ENCODE results near the gene WDR5B.
"Not testable (repeated sequence)": the region's sequence is repeated elsewhere in the genome, so short reads cannot be mapped to it uniquely, and the experiment has no call there.

Gene WDR5B

DNA sequence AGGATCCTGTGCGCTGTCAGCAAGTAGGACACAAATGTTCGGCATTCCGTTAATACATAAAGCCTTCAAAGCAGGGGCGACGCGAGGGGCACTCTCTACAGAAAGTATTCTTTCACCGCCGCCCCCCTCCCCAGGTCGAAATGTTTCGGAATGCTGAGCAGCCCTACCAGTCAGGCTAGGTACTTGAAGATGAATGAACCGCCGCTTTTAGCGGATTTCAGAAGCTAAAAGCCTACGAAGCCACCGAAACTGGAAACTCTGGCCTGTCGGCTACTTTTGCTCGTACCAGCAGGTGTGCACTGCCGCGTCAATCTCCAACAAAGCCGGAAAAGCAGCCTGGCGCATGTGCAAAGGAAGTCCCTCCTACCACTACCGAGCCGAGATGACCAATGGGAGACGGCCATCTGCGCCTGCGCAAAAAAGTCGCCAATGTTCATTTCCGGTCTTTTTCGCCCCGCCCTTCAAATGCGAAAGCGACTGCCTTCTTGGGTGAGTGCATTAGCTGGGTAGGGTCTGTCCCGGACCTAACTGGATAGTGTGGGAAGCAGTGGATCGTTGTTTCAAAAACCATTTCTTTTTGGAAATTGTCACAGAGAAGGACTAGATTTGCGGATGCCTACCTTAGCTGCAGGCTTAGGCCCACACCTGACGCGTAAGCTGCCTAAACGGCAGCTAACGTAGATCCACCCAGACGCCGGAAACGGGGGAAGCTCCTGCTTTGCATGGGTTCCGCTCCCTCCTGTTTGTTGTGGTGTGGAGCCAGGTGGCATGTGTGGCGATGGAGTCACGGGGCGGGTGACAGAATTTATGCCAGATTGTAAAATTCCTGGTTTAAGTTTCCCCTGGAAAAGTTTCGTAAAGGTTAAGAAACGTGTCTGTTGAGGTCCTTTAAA lies at the start of gene WDR5B:
Gene WDR5B (minus strand): TSS at position 301 of the 893 bp plus-strand sequence. CDS start 534 bp downstream, outside the sequence.
- DNase-seq, result no peak

DNA sequence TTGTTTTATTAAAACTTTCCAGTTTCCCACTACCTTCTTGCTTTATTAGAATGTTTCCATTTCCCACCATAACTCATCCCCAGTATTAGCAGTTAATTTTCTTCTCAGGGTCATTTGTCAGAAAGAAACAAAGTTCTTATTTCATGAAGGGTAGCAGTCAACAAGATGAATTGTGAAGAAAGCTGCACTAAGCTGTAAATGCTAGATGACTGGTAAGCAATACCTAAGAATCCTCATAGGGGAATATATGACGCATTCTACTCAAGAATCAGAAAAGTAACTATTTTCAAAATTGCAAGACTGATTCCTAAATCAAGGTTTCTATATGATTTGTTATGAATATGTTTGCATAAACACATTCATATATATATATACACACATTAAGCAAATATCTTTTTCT lies 48.8 kb upstream of the WDR5B start:
- DNase-seq, result no peak

DNA sequence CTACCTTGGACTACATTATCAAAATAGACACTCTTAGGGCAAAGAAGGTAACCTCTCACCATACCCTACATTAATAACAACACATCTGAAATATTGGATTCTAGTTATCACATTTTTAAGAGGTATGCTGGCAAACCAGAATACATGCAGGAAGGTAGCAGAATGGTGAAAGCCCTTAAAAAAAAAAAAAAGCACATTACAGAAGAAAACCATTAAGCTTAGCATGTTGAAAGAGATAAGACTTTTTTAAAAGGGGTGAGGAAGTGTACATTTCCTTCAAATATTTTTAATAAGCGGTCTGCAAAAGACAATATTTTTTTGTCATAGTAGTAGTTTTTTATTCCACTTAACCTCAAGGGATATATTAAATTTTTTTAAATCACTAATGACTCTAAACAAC lies 46.5 kb upstream of the WDR5B start:
- no peak for DNase-seq

DNA sequence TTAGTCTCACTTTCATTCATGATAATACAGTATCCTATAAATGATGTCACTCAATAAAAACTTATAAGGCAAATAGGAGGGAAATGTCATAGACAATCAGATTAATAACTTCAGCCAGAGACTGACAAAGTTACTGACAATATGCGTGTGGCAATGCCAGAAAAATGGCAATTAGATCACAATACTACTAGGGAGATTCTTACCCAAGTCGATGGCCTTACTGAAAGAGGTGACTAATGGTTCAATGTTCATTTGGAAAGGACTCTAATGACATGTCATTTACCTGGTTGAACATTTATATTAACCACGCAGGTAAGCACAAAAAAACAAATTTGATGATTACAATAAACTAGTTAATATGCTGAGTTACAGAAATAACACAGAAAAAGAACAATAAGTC lies 45.9 kb upstream of the WDR5B start:
- DNase-seq, result no peak

DNA sequence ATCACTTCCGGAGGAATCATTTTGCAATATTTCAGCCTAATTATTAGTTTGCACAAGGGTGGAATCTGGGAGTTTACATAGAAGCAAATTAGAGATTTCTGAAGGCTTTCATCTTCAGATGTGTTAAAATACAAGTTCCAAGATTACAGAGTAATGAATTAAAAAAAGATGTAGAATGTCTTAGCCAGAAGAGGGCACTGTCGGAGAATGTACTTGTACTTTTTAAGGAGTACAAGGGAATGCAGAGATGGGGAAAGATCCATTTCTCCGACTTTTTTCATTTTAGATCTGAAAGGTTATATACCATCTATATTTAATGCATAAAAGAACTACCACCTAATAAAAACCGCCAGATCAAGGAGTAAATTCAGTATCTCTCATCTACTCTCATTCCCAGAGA lies 43.1 kb upstream of the WDR5B start:
- DNase-seq, result peak; percentile 5

DNA sequence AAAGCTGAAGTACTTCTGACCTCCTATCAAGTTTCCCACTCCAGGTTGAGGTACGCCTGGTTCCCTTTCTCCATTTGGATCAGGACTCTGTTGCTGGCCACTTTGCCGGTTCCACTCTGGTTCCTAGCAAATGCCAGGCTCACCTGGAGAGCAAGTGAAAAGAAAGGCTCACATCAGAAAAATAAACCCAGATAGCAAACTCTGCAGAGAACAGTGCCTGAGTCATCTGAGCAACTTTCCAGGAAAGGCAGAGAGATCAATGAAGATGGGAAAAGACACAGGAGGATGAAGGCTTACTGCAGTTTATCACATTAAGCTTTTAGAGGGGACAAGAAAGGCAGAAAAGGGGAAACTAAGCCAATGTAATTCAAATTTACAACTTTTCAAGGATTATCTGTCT lies 41.8 kb upstream of the WDR5B start:
- DNase-seq, result no peak

DNA sequence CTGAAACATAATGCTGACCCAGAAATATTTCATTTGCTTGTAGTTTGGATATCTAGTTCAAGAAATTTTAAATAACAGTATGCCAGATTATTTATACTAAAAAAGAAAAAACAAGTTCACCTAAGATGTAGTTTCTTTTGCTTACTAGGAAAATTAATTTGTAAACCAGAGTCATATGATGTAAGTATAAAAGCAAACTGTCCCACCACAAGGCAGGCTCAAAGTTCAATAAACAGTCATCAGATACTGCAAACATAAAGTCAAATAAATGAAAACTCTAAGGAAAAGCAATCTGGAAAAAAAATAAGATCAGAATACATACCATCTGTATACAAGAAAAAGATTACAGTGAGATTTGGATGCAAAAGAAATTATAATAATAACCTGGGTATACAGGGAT lies 40.2 kb upstream of the WDR5B start:
- DNase-seq, result no peak

DNA sequence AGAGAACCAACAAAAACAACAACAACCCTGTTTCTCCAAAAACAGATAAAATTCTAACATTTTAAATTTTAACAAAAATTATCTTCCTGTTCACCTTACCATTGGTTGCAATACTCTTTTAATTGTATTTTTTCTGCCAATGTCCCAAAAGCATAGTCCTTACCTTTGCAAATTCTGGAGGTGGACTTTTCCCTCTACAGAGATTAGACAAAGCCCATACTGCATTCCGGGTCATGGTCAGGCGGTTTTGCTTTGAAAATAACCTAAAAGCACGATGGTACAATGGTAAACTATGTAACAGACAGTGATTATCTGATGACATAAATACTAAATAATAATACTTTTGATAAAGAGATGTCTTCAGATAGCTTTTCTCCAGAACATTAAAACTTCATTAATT lies 35.5 kb upstream of the WDR5B start:
- no peak for DNase-seq

DNA sequence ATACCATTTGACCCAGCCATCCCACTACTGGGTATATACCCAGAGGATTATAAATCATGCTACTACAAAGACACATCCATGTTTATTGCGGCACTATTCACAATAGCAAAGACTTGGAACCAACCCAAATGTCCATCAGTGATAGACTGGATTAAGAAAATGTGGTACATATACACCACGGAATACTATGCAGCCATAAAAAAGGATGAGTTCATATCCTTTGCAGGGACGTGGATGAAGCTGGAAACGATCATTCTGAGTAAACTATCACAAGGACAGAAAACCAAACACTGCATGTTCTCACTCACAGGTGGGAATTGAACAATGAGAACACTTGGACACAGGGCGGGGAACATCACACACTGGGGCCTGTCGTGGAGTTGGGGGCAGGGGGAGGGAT lies 32.4 kb upstream of the WDR5B start:
- not testable (repeated sequence) for DNase-seq

DNA sequence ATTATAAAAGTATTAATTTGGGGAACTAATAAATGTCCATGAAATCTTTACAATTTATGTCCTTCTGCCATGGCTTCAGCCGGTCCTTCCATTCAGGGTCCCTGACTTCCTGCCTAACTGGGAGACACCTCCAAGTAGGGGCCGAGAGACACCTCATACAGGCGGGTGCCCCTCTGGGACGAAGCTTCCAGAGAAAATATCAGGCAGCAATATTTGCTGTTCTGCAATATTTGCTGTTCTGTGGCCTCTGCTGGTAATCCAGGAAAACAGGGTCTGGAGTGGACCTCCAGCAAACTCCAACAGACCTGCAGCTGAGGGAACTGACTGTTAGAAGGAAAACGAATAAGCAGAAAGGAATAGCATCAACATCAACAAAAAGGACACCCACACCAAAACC lies 28.6 kb upstream of the WDR5B start:
- not testable (repeated sequence) for DNase-seq

DNA sequence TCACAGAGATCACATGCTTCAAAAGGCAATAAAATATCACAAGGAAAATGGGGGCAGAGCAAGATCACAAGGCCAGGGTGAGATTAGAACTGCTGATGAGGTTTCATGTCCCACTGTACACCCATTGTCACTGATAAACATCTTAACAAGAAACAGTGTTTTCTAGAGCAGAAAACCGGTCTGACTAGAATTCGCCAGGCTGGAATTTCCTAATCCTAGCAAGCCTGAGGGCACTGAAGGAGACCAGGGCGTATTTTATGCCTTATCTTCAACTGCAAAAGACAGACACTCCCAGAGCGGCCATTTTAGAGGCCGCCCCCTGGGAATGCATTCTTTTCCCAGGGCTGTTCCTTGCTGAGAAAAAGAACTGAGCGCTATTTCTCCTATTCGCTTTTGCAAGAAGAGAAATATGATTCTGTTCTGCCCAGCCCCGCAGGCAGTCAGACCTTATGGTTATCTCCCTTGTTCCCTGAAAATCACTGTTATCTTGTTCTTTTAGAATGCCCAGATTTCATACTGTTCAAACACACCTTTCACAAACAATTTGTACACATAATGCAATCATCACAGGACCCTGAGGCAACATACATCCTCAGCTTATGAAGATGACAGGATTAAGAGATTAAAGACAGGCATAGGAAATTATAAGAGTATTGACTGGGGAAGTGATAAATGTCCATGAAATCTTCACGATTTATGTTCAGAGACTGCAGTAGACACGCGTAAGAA lies 28.1 kb upstream of the WDR5B start:
- not testable (repeated sequence) for DNase-seq

DNA sequence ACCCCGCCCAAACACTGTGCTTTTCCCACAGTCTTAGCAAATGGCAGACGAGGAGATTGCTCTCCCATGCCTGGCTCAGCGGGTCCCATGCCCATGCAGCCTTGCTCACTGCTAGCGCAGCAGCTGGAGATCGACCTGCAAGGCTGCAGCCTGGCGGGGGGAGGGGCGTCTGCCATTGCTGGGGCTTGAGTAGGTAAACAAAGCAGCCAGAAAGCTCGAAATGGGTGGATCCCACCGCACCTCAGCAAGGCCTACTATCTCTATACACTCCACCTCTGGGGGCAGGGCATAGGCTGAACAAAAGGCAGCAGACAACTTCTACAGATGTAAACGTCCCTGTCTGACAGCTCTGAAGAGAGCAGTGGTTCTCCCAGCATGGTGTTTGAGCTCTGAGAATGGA lies 27.2 kb upstream of the WDR5B start:
- DNase-seq, result no peak

DNA sequence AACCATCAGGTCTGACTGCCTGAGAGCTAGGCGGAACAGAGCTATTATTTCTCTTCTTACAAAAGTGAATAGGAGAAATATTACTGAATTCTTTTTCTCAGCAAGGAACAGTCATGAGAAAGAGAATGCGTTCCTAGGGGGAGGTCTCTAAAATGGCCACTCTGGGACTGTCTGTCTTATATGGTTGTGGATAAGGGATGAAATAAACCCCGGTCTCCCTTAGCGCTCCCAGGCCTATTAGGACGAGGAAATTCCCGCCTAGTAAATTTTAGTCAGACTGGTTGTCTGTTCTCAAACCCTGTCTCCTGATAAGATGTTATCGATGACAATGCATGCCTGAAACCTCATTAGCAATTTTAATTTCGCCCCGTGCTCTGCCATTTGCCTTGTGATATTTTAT lies 20.1 kb upstream of the WDR5B start:
- no peak for DNase-seq

DNA sequence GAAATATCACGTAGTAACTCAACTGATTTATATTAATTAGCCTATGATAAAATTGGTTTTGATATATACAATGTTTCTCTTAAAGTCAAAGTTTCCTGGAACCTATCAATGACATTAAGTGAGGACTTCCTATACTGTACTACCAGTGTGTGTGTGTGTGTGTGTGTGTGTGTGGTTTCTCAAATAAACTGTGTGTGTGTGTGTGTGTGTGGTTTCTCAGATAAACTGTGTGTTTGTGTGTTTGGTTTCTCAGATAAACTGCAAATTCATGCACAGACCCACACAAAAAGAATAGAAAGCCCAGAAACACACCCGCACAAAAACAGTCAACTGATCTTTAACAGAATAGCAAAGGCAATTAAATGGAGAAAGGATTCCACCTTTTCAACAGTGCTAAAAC lies 14.5 kb upstream of the WDR5B start:
- DNase-seq, result no peak

DNA sequence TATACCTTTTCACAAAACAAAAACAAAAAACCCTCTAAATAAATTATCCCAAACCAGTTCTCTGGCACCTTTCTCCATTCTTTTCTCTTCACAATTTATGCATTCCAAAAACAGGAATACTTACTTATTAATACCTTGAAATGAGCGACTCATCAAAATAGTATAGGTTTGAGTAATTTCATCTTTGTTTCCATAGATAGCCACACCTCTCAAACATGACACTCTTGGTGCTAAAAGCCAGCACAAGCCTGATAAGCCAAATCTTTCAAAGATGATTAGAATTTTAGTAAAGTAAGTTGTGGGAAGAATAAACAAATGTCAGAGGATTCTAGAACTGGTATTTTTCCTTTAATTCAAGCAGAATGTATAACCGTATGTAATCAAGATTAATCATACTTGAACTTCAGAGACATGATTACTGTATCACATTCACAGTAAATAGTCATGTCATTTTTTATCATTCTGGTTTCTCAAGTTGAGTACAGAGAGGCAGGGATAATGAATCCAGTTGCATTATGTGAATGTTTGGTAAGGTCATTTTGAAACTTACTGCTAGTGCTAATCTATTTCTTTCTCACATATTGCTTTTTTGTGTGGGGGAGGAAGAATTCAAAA lies 12.1 kb upstream of the WDR5B start:
- no peak for DNase-seq

DNA sequence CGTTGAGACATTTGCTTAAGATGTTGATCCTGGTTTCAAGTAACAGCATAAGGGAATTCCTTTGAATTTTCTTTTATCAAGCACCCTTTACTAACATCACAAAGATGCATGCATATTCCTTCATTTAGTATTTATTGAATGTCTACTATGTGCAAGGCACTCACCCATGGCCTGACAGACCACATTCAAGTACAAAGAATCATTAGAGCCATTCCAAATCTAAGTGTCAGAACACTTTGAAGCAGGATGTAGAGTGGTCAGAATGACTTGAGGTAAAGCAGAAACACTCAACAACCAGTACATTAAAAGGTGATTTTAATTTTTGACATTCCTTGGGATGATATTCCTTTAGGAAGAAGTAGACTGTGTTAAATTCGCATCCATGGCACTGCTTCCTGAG lies 6.0 kb upstream of the WDR5B start:
- no peak for DNase-seq

DNA sequence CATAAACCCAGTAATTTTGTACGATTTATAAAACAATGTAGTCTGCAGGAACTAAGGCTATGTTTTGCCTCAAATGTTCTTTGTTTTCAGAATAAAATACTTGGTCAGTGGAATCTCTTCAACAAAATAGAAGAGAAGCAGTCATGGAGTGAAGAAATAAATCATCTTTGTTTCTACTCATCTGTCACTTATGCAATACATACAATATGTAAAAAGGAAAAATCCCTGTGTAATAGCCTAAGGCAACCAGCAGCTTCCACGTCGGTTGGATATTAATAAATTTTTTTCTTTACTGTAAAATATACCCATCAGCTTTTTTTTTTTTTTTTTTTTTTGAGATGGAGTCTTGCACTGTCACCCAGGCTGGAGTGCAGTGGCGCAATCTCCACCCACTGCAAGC lies 5.2 kb upstream of the WDR5B start:
- DNase-seq, result no peak

DNA sequence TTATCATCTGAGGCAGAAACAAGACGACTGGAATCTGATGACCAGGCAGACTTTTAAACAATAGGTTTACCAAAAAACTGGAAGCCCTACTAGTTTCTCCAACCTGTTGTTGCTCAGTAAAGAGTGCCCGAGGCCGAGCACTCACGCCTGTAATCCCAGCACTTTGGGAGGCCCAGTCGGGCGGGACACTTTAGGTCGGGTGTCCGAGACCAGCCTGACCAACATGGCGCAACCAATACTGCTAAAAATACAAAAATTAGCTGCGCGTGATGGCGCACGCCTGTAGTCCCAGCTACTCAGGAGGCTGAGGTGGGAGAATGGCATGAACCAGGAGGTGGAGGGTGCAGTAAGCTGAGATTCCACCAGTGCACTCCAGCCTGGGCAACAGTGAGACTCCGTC lies 1.1 kb upstream of the WDR5B start:
- DNase-seq, result no peak

DNA sequence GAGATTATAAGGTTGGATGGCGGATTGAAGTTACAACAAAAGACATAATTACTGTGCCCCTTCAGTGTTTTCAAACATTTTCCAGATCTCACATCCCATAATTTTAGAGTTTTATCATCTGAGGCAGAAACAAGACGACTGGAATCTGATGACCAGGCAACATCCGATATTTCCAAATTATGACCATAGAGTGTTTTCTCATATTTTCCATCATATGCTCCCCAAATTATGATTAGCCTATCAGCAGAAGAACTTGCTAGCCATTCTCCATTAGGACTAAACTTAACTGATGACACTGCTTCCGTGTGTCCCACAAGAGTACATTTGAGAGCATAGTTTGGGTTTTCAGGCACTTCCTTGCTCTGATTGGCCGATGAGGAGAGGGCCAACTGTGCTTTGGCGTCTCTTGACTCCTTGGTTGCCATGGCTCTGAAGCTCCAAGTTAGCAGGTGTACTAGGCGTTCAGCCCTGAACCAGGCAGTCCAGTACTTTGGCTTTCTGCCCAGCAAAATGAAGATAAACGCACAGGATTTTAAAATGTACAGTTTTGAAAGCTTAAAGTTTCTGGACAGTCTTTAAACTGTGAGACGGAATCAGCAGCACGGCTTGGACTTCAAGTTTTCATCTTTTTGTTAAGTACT lies 638 bp downstream of the WDR5B start:
- DNase-seq, result no peak

DNA sequence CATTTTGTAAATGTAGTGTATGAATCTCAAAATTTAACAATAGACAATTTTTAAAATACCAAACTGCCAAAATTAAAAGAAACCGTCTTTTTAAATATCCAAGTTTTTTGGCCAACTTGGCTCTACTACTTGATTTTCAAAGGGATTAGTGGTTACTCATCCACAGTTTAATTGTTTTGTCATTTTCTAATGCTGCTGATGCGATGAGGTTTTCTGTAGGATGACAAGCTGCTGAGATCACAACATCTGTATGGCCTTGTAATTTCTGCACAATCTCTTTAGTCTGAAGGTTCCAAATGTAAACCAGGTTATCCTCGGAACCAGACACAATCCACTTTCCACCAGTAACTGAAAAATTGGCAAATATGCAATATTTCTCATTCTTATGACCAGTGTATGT lies 1.5 kb downstream of the WDR5B start:
- no peak for DNase-seq

DNA sequence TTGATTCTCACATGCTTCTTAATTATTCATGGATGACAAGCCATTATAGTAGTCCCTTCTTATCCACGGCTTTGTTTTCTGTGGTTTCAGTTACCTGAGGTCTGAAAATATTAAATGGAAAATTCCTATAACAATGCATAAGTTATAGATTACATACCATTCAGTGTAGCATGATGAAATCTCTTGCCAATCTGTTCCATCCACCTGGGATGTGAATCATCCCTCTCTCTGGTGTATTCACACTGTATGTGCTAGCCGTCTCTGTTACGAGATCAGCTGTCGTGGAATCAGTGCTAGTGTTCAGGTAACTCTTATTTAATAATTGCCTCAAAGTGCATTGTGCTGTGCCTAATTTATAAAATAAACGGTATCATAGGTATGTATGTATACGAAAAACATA lies 5.2 kb downstream of the WDR5B start:
- no peak for DNase-seq

DNA sequence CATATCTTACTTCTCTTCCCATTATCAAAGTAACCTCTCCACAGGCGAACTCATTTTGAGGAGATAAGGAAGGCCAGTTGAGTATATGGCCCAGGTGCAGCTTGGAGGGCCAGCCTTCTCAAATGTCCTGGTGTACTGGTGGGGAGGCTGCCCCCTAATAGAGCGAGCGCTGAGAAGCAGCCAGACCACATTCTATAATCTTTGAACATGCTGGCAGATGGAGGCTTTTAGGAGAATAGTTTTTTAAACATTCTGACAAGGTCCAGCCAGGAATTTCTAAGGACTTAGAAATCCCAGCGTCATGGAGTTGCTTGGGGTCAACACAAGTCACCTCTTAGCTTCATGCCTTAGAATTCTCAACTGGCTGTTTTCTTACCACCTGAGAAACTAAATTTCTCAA lies 5.8 kb downstream of the WDR5B start:
- no peak for DNase-seq

DNA sequence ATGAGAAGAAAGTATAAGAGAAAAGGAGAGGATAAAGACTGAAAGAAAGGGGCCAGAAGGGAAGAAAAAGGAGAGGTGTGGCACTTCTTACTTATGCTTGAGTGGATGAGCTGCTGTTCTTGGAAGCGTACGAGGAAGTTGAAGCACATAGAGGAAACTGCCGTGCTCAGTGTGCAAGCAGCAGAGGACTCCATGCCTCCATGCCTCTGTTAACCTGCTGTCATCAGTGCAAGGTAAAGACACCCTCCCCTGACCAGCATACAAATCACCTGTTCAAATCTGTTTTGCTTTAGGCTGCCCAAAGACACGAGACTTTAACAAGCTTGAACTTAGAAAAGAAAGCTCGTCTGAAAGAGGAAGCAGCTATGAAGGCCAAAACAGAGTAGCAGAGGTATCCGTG lies 6.4 kb downstream of the WDR5B start:
- no peak for DNase-seq

DNA sequence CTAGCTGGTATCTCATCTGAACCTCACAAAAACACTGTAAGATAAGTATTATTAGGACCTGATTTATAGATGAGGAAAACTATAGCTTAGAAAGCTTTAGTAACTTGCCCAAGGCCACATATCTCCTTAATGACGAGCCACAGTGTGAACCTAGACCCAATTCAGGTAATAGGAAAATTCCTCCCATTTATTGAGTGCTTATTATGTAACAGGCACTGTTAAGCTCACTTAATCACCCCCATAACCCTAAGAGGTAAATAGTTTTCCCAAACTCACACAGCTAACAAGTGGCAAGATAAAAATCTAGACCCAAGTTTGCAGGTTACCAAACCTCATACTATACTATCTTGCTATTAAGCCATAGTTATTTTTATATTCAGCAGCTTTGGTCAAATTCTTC lies 7.9 kb downstream of the WDR5B start:
- DNase-seq, result no peak

All from DMS79 treated with DMSO at 0.1 percent for 48 hours (cell line).